Tibial artery (tissue), 4 donors: ENCODE data around the gene GALNT14.

Experiments
- DNase-seq, 2 donors: peaks; one replicate each; pipeline ENCODE4 v3.0.0-alpha.2; 2019
- H3K27ac ChIP-seq, 2 donors: fragments of 200-600 bp; sonication (generic) in 1 of 2; 1 replicate in 1 of 2; 2 replicates in 1 of 2; pipeline ENCODE4 v1.5.1; 2018 to 2019; ENCODE audit warnings: mild to moderate bottlenecking in 1 of 2
- H3K27me3 ChIP-seq, 2 donors: fragments of 200-600 bp; sonication (generic) in 1 of 2; one replicate each; pipeline versions ENCODE4 v1.5.1 to v1.6.0; 2016 to 2019
- H3K36me3 ChIP-seq, 3 donors: fragments of 200-600 bp; sonication (generic) in 2 of 3; one replicate each; pipeline ENCODE4 v1.5.1; 2016 to 2019; ENCODE audit warnings: mild to moderate bottlenecking in 2 of 3
- H3K4me1 ChIP-seq, 4 donors: fragments of 200-600 bp; sonication (generic) in 2 of 4; 1 replicate in 3 of 4; 2 replicates in 1 of 4; pipeline ENCODE4 v1.5.1; 2016 to 2019
- H3K4me3 ChIP-seq, 2 donors: fragments of 200-600 bp; sonication (generic) in 1 of 2; 1 replicate in 1 of 2; 2 replicates in 1 of 2; pipeline ENCODE4 v1.5.1; 2018 to 2019; ENCODE audit warnings: mild to moderate bottlenecking in 2 of 2
- H3K9me3 ChIP-seq, 3 donors: fragments of 200-600 bp; sonication (generic) in 1 of 3; one replicate each; pipeline ENCODE4 v1.5.1; 2016 to 2019
- intact Hi-C: fragments of 100-400 bp; cut with DNase I; formaldehyde crosslinking; loops from one replicate; pipeline ENCODE4 v1.15.0; 2023; ENCODE audit warnings: low total_unique reads
- TF ChIP-seq, protein P1 (sequence below), 2 experiments: fragments of 200-600 bp in 1 of 2; fragments of 450-650 bp in 1 of 2; IDR thresholded peaks; one replicate each; pipeline ENCODE4 v1.5.1; 2017 to 2019; ENCODE audit warnings: antibody characterized with exemption in 2 of 2, mild to moderate bottlenecking in 1 of 2, moderate library complexity in 1 of 2

The GALNT14 gene

DNA sequence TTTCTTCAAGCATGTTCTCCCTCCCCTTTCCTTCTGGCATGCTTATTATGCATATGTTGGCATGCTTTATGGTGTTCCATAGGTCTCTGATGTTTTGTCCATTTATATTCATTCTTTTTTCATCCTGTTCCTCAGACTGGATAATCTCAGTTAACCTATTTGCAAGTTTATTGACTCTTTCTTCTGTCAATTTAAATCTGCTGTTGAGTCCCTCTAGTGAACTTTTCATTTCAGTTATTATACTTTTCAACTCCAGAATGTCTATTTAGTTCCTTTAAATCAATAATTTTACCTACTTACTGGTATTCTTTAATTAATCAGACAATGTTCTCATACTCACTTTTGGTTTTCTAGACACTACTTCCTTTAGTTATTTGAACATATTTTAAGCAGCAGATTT is 101.2 kb downstream of the GALNT14 start:
- H3K27ac ChIP-seq = no peak overlapping the region
- no peak overlapping the region for H3K4me3 ChIP-seq
- H3K36me3 ChIP-seq = no peaks in the 10 kb centered on the region
- no peak for DNase-seq
- H3K4me1 ChIP-seq = no peaks in the 10 kb centered on the region
- no peaks in the 10 kb centered on the region for H3K27me3 ChIP-seq
- peaks cover 0 to 15% (median 14%) of the 10 kb centered on the region in 3 donors for H3K9me3 ChIP-seq
- TF ChIP-seq, protein P1, sequence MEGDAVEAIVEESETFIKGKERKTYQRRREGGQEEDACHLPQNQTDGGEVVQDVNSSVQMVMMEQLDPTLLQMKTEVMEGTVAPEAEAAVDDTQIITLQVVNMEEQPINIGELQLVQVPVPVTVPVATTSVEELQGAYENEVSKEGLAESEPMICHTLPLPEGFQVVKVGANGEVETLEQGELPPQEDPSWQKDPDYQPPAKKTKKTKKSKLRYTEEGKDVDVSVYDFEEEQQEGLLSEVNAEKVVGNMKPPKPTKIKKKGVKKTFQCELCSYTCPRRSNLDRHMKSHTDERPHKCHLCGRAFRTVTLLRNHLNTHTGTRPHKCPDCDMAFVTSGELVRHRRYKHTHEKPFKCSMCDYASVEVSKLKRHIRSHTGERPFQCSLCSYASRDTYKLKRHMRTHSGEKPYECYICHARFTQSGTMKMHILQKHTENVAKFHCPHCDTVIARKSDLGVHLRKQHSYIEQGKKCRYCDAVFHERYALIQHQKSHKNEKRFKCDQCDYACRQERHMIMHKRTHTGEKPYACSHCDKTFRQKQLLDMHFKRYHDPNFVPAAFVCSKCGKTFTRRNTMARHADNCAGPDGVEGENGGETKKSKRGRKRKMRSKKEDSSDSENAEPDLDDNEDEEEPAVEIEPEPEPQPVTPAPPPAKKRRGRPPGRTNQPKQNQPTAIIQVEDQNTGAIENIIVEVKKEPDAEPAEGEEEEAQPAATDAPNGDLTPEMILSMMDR (IDR thresholded peaks at IDR 0.05) = no peak
- intact Hi-C loops = no loop called here

DNA sequence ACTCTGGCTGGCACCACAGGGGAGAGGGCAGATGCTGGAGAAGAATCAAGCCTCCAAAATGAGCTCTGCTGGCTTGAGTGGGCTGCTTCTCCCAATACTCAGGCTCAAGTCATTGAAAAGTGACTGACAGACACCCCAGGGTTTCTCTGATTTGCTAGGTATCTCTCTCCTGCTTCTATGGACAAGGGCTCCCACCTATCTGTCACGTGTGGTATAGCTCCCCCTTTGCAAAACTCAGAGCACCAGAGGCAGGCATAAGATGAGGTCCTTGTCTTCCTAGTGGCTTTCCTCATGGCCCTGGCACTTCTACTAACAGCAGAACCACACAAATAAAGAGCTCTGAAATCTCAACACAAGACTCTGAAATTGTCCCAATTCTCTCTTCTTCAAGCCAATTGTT is 105.2 kb downstream of the GALNT14 start:
- Histone ChIP-seq H3K4me3 (no peak overlapping the region), H3K27me3 (no peaks in the 10 kb centered on the region), H3K4me1 (no peaks in the 10 kb centered on the region), H3K36me3 (no peaks in the 10 kb centered on the region), H3K9me3 (peaks cover 0 to 15% (median 14%) of the 10 kb centered on the region in 3 donors), H3K27ac (no peak overlapping the region)
- TF ChIP-seq, protein P1 (IDR thresholded peaks at IDR 0.05) = no peak
- no peak for DNase-seq
- intact Hi-C loops = no loop called here

DNA sequence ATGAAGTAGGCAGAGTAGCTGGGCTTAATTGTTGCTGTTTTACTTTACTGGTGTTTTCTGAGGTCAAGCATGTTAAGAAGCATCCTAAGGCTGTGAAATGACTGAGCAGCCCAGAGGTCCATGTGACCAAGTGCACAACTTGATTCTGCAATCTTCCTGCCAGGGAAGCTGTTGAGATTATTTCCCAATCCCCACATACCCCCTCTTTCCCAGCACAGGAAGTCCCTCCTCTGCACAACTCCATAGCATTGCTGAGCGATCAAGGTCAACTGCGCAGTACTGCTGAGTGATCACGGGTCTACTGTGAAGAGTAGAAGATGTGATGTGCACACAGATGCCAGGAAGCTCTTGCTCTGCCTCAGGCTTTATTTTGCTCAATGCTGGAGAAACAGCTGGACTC is 105.8 kb downstream of the GALNT14 start:
- DNase-seq = no peak
- Histone ChIP-seq H3K27me3 (no peaks in the 10 kb centered on the region), H3K4me1 (no peaks in the 10 kb centered on the region), H3K27ac (no peak overlapping the region), H3K36me3 (no peaks in the 10 kb centered on the region), H3K9me3 (peaks cover 0 to 12% (median 11%) of the 10 kb centered on the region in 3 donors), H3K4me3 (no peak overlapping the region)
- TF ChIP-seq, protein P1 (IDR thresholded peaks at IDR 0.05) = no peak
- intact Hi-C loops = no loop called here

DNA sequence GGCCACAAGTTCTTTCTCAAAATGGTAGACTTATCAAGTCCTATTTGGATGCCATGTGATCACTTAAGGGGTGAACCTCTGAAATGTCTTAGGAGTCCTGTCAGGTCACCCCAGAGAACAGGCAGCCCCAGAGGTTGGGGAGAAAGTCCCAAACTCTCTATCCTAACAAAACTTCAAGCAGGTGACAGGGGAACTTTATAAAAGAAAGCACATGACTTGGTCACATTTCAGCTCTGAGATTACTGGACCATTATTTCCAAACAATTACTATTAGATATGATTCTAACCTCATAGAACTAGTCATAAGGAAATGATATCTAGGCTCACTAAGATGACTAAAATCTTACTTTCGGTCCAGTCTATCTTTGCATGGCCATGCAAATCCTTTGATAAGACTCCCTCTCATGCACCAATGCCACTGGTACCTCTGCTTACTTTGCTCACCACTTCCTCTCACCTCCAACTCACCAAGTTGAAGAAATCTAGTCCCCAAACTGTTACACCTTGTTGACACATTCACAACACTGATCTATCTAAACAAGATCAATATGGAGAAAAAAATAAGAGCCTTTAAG is 107.0 kb downstream of the GALNT14 start:
- no peak overlapping the region for H3K27ac ChIP-seq
- H3K4me3 ChIP-seq = no peak overlapping the region
- H3K36me3 ChIP-seq = no peaks in the 10 kb centered on the region
- no peak for DNase-seq
- intact Hi-C loops = no loop called here
- H3K4me1 ChIP-seq = no peaks in the 10 kb centered on the region
- peaks cover 0 to 2% (median 0%) of the 10 kb centered on the region in 3 donors for H3K9me3 ChIP-seq
- no peaks in the 10 kb centered on the region for H3K27me3 ChIP-seq
- TF ChIP-seq, protein P1 (IDR thresholded peaks at IDR 0.05) = no peak

DNA sequence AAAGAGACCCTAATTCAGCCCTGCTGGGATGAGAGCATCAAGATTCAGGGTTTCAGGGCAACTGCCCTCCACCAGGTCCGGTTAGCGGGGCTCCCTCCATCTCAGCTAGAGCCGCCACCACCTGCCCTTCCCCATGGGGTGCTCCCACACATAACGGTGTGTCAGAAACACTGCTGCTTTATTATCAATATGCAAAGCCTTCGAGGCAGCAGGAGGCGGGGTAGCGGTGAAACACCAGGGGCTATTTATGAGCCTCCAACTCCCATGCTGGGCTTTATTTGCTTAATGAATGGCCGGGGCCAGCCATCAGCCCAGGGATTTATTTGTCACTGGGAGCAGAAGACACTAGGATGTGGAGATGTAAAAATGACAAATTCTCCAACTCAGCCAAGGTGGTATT is 109.8 kb downstream of the GALNT14 start:
- TF ChIP-seq, protein P1 (IDR thresholded peaks at IDR 0.05) = no peak
- no peaks in the 10 kb centered on the region for H3K9me3 ChIP-seq
- H3K4me3 ChIP-seq = no peak overlapping the region
- intact Hi-C loops = no loop called here
- H3K27me3 ChIP-seq = no peaks in the 10 kb centered on the region
- H3K27ac ChIP-seq = no peak overlapping the region
- no peaks in the 10 kb centered on the region for H3K36me3 ChIP-seq
- no peaks in the 10 kb centered on the region for H3K4me1 ChIP-seq
- DNase-seq = no peak

DNA sequence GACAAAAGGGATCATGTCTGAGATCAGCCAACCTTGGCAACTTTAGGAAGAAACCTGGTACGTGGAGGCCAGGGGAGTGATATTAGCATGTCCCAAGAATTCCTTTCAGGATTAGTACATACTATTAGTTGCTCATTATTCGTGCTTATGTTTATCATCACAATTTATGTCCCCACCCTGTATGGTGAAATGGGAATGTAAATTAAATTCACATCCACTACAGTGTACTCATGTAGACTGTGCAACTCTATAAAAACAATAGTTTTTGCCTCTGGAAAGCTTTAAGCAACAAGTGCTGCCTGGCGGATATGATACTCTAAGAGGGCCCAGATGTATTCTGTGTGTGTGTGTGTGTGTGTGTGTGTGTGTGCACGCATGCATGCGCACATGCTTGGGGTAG is 110.7 kb downstream of the GALNT14 start:
- Histone ChIP-seq H3K4me1 (no peaks in the 10 kb centered on the region), H3K36me3 (no peaks in the 10 kb centered on the region), H3K27me3 (no peaks in the 10 kb centered on the region), H3K4me3 (no peak overlapping the region), H3K9me3 (no peaks in the 10 kb centered on the region), H3K27ac (no peak overlapping the region)
- intact Hi-C loops = no loop called here
- no peak for DNase-seq
- TF ChIP-seq, protein P1 (IDR thresholded peaks at IDR 0.05) = no peak
